Measurements from ENCODE around the gene SNF8. TPM values are rescaled to one million over a fixed set of nuclear protein-coding genes. Genes with fewer than 3 reads are reported as not detected.
"Not testable (repeated sequence)": the region's sequence is repeated elsewhere in the genome, so short reads cannot be mapped to it uniquely, and the experiment has no call there.

The SNF8 gene, protein sequence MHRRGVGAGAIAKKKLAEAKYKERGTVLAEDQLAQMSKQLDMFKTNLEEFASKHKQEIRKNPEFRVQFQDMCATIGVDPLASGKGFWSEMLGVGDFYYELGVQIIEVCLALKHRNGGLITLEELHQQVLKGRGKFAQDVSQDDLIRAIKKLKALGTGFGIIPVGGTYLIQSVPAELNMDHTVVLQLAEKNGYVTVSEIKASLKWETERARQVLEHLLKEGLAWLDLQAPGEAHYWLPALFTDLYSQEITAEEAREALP
- 100 to 1,000 TPM in 2 of 3 donors, 10 to 100 TPM in 1; 86.2 to 107 (median 101) TPM for polyA plus RNA-seq (ENCODE audit: insufficient read length in 3 of 3)

GRCh38 chr17:48944515-48945260 lies at the start of gene SNF8:
TSS of gene SNF8 (minus strand) at chr17:48944842. CDS start at chr17:48944734, 108 bp downstream.
- DNase-seq (ENCODE audit: low read depth in 3 of 3, low spot score in 2 of 3) = peak; percentile 66 to 84 (median 83)

DNA sequence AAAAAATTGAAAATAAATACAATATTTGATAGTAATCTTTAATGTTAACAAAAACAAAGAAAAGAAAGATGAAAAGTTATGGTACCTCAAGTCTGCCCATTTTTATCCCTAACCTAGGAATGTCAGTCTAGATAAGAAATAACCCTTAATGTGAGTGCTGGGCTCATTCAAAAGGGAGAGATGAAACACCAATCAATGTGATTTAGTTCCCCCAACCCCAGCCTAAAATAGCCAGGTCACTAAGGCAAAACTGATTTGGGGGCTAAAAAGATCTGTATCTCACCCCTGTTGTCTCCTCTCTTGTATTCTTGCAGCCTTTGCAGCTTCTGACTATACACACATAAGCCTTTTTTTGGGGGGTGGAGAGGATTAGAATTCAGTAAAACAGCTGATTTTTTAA lies 49.3 kb upstream of the SNF8 start:
- no peak for DNase-seq (ENCODE audit: low read depth in 3 of 3, low spot score in 2 of 3)

DNA sequence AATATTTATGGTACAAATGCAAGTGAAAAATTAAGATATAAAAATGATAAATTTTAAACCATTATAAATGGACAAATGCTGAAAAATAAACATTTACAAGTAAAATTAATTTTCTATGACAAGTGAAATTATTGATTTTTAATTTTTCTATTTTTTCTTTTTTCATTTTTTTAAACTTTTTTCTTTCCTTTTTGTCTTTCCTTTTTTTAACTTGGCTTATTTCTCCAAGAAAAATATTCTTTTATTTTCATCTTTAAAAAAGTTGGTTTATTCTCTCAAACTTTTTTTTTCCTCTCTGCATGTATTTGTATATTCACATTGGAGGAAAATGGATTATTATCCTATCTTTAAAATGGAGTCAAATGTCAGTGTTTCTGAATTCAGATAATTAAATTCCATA lies 48.7 kb upstream of the SNF8 start:
- DNase-seq (ENCODE audit: low read depth in 3 of 3, low spot score in 2 of 3) = no peak

DNA sequence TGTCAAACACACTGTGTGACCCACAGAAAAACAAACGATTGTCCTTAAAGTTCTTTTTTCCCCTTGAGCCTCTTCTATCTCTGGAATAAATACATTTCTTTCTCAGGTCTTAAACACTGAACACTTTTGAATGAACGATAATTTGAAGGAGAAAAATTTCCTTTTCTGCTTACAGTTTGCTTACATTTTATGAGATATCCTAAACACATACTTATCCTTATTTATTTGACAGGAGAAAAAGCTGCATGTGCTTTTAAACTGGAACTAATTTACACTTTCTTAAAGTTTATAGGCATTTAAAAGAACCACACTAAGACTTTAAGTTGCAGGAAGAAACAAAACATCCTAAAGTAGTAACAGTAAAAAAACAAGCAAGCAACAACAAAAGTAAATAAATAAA lies 47.8 kb upstream of the SNF8 start:
- no peak for DNase-seq (ENCODE audit: low read depth in 3 of 3, low spot score in 2 of 3)

- DNase-seq (ENCODE audit: low read depth in 3 of 3, low spot score in 2 of 3) = no peak
Observed at GRCh38 chr17:48990882-48991357, 46.3 kb upstream of the SNF8 start.

- no peak for DNase-seq (ENCODE audit: low read depth in 3 of 3, low spot score in 2 of 3)
Observed at GRCh38 chr17:48989100-48989499, 44.5 kb upstream of the SNF8 start.

- no peak for DNase-seq (ENCODE audit: low read depth in 3 of 3, low spot score in 2 of 3)
Observed at GRCh38 chr17:48985436-48986245, 41.0 kb upstream of the SNF8 start.

- DNase-seq (ENCODE audit: low read depth in 3 of 3, low spot score in 2 of 3) = no peak
Observed at GRCh38 chr17:48981927-48982539, 37.4 kb upstream of the SNF8 start.

- no peak for DNase-seq (ENCODE audit: low read depth in 3 of 3, low spot score in 2 of 3)
Observed at GRCh38 chr17:48973806-48974205, 29.2 kb upstream of the SNF8 start.

DNA sequence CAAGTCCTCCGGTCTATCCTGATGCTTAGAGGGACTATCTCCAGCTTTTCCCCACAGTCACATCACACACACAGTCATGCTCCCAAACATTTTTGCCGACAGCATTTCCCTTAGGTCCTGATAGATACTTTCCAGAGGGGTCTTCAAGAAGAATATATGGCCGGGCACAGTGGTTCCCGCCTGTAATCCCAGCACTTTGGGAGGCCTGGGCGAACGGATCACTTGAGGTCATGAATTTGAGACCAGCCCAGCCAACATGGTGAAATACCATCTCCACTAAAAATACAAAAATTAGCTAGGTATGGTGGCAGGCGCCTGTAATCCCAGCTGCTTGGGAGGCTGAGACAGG lies 28.1 kb upstream of the SNF8 start:
- no peak for DNase-seq (ENCODE audit: low read depth in 3 of 3, low spot score in 2 of 3)

DNA sequence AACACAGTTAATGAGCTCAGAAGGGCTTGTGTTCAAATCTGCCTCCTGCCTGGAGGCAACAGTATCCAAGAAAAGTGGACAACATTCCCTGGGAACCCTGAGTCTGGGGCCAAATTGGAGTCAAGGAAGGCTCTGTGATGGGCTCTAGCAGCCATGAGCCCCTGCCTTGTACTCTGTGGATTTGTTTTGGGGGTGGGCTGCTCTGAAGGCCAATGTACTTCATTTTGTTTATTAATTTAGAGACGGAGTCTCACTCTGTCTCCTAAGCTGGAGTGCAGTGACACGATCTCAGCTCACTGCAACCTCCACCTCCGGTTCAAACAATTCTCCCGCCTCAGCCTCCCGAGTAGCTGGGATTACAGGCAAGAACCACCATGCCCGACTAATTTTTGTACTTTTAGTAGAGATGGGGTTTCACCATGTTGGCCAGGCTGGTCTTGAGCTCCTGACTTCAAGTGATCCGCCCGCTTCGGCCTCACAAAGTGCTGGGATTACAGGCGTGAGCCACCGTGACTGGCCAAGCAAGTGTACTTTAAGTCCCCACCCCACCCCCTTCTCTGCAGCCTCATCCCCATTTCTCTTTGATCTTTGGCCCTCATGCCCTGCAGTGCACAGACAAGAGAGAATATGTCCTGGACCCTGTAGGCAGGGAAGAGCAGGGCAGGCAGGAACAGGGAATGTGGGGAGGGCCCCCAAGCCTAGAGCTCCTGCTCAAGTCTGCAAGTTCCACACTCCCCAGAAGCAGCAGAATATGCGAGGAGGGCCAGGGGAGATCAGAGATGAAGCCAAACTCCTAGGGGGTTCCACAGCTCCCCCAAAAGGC lies 26.4 kb upstream of the SNF8 start:
- no peak for DNase-seq (ENCODE audit: low read depth in 3 of 3, low spot score in 2 of 3)

DNA sequence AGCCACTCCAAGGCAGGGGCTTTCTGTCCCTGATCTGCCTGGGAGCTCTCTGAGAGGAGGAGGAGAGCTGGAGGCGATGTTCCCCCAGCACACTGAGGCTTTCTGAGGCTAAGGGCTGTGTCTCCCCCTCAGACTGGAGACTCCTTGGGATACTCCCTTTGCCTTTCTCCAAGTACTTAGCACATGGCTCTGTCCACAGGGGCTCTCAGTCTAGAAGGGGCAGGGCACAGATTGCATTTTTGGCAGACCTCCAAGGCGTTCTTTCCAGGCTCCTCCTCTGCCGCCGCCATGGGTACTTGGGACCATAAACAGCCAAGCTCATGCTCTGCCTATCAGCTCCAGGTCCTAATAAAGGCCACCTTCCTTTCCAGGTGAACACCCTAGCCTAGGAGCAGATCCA lies 25.6 kb upstream of the SNF8 start:
- no peak for DNase-seq (ENCODE audit: low read depth in 3 of 3, low spot score in 2 of 3)

DNA sequence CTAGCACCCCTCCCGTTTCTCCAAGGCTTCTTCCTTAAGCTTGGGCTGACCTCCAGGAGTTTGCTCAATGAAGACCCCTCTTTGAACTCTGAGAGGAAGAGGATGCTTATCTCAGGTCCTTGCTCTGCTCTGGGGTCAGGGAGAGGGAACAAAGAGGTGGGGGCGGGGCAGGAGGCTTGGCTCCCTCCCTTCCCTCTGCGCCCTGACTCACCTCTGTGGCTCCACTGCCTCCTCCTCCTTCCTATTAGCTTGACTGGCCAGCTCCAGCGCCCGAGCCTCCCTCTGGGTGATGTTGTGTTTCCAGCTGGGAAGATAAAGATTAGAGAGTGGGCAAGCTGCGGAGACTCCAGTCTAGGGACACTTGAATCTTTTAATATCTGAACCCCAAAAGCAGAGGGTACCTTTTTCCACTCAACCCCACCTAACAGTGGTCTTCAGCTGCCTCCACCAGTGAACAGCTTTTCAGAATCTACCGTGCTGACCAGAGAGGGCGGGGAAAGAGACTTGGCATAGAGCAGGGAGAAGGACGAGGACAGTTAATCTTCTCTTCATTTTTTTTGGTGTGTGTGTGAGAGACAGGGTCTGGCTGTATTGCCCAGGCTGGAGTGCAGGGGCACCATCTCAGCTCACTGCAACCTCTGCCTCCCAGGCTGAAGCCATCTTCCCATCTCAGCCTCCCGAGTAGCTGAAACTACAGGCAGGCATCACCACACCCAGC lies 17.0 kb upstream of the SNF8 start:
- no peak for DNase-seq (ENCODE audit: low read depth in 3 of 3, low spot score in 2 of 3)

DNA sequence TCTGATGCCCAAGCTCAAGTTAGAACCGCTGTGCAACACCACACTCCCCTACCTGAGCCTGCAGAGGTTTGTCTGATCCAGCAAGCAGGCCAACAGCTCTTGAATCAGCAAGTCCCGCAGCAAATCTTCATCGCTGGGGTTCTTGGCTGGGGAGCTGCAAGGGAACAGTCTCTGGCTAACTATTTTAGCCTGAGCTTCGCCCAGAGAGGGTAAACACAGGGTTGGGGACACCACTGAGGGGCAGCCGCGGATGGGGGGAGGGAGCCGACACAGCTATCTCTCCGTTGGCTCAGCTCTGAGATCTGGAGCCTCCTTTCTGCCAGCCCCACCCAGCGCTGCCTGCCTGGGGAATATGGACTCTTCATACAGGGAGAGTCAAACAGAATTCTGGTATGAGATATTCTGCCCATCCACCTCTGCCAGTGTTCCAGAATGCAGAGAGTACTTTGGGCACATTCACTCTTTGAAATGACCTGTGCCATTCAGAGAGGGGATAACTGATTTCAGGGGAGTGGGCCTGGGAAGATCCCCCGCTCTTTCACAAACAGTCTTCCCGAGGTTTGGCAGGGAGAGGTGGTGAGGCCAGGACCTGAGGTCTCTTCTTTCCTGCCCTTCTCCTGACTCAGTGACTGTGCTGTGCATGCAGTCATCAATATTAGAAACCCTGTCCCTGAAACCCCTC lies 16.3 kb upstream of the SNF8 start:
- no peak for DNase-seq (ENCODE audit: low read depth in 3 of 3, low spot score in 2 of 3)

DNA sequence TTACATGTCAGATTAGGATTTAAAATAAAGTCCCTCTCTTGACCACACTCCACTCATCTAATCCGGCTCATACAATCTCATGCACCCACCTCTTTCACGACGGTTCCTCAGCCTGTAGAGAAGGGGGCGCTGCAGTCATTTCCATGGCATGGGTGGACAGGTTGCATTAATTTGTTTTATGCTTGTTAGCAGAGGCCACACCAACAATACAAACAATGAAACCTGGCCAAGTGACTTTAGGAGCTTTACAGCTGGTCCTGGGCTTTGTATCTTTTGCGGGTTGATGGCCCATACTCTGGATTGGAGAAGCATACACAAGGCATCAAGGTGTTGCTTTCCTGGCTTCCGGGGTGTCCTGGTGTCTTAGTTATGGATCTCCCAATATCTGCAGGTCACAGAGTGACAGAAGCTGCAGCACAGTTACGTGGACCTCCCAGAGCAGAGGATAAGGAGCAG lies 9.7 kb upstream of the SNF8 start:
- DNase-seq (ENCODE audit: low read depth in 3 of 3, low spot score in 2 of 3) = no peak

- DNase-seq (ENCODE audit: low read depth in 3 of 3, low spot score in 2 of 3) = no peak
Observed at GRCh38 chr17:48952904-48953303, 8.3 kb upstream of the SNF8 start.

DNA sequence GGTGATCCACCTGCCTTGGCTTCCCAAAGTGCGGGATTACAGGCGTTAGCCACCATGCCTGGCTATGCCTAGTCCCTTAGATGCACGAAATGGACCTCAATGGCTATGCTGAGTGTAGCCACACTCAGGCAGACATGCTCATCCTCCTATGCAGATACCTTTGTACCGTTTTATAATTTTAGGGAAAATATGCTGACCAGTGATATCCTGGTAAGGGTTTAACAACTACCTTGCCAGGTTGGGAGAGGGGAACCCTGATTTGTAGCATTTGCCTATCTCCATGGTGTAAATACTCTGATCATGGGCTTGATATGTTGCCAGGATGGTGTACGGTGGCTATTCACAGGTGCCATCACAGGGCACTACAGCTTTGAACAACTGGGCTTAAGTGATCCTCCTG lies 6.9 kb upstream of the SNF8 start:
- no peak for DNase-seq (ENCODE audit: low read depth in 3 of 3, low spot score in 2 of 3)

DNA sequence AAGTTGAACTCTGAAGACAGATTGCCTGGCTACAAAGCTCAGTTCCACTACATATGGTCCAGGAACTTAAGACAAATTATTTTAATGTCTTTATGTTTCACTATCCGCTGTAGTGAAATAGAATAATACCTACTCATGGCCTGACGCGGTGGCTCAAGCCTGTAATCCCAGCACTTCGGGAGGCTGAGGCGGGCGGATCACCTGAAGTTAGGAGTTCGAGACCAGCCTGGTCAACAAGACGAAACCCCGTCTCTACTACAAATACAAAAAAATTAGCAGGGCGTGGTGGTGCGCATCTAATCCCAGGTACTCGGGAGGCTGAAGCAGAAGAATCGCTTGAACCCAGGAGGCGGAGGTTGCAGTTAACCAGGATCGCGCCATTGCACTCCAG lies 614 bp upstream of the SNF8 start:
- not testable (repeated sequence) for DNase-seq (ENCODE audit: low read depth in 3 of 3, low spot score in 2 of 3)

DNA sequence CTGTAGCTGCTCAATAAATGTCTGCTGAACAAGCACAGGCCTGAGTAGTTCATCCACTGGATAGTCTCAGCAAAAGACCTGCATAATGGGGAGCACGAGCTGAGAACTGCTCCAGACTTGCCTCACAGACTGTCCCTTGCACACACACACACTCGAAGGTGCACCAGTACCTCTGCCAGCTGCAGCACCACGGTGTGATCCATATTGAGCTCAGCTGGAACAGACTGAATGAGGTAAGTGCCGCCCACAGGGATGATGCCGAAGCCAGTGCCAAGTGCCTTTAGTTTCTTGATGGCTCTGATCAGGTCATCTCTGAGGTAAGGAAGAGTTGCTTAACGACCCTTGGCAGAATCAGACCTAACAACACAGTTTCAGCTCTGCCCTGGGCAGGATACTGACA lies 11.6 kb downstream of the SNF8 start:
- DNase-seq (ENCODE audit: low read depth in 3 of 3, low spot score in 2 of 3) = no peak

Data from right renal cortex interstitium (tissue), 3 donors.